Measurements from ENCODE around the gene GEMIN5.
"Not testable (repeated sequence)": the region's sequence is repeated elsewhere in the genome, so short reads cannot be mapped to it uniquely, and the experiment has no call there.

GEMIN5 gene

DNA sequence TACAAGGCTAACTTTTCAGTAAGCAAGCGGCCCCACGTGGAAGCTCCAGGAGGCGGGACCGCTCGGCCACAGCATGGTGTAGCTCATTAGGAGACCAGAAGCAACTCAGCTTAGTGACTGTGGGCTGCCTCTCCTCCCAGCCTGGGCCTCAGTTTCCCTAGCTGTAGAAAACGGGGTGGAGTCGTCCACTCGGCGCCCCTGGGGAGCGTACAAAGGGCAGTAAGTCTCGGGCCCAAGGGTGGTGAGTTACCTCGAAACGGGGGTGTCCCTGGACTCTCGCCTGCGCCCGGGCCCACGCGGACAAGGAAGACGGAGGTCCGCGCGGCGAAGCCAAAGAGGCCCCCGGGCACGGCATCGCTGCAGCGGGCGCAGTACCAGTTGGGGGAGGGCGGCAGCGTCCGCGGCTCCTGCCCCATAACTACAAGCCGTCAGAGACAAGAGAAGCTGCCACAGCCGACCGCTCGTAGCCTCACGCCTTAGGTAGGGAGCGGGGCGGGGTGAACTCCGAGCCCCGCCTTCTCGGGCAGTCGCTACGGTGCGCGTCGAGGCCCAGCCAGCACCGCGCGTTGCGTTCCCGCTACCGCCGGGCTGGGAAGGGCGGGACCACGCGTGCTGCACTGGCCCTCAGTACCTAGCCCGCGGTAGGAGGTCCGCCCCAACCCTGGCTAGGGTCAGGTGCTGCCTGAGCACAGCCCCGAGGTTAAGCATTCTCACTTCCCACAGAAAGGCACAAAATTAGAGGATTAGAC lies at the start of gene GEMIN5:
GEMIN5 (minus strand) TSS at position 494 of the 749 bp plus-strand sequence; CDS start at position 416, 78 bp downstream.
- DNase-seq = peak; percentile 78

- DNase-seq = no peak
These were observed 48.1 kb upstream of the GEMIN5 start for GRCh38 chr5:154986151-154986550.

GRCh38 chr5:154984946-154985516 lies 47.0 kb upstream of the GEMIN5 start:
- no peak for DNase-seq

DNA sequence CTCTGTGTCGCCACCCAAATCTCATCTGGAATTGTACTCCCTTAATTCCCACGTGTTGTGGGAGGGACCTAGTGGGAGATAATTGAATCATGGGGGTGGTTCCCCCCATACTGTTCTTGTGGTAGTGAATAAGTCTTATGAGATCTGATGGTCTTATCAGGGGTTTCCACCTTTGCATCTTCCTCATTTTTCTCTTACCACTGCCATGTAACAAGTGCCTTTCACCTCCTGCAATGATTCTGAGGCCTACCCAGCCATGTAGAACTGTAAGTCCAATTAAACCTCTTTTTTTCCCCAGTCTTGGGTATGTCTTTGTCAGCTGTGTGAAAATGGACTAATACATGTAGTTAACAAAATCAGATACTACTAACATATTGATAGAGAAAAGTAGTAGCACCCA lies 40.3 kb upstream of the GEMIN5 start:
- not testable (repeated sequence) for DNase-seq

DNA sequence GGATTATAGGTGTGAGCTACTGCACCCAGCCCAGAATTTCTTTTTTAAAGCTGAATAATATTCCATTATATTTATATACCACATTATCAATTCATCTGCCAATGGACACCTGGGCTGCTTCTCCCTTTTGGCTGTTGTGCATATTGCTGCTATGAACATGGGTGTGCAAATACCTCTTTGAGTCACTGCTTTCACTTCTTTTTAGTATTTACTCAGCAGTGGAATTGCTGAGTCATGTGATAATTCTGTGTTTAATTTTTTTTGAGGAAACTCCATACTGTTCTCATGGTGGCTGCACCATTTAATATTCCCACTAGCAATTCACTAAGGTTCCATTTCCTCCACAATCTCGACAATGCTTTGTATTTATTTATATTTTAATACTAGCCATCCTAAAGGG lies 39.4 kb upstream of the GEMIN5 start:
- DNase-seq = no peak

DNA sequence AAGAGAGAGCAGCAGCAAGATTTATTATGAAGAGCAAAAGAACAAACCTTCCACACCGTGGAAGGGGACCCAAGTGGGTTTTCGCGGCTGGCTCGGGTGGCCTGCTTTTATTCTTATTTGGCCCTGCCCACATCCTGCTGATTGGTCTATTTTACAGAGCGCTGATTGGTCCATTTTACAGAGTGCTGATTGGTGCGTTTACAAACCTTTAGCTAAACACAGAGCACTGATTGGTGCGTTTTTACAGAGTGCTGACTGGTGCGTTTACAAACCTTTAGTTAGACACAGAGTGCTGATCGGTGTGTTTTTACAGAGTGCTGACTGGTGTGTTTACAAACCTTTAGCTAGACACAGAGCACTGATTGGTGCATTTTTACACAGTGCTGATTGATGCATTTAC lies 38.1 kb upstream of the GEMIN5 start:
- not testable (repeated sequence) for DNase-seq

DNA sequence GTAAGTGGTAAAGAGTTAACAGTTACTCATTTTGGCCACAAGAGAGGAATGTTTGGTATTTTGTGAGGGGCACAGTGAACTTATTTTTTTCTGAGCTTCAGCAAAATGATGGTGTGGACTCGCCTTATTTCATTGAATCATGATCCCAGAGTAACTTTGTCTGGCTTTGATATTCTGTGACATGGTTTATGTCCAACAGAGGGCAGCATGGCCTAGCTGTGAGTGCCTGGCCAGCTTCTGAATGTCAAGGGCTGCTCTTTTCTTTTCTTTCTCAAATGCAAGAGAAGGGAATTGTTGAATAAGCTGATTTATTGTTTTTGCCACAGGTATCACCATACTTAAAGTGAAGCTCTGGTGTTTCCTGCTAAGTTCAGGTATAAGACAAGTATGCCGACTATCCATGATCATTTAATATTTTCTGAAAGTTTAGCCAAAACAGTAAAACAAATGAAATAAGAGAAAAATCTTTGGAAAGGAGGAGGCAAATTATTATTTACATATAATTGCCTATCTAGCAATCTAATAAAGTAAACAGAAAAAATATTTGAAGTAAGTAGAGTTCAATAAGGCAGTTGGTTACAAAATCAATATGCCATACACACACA lies 34.6 kb upstream of the GEMIN5 start:
- DNase-seq = no peak

- no peak for DNase-seq
These were observed 33.5 kb upstream of the GEMIN5 start for GRCh38 chr5:154971501-154971900.

DNA sequence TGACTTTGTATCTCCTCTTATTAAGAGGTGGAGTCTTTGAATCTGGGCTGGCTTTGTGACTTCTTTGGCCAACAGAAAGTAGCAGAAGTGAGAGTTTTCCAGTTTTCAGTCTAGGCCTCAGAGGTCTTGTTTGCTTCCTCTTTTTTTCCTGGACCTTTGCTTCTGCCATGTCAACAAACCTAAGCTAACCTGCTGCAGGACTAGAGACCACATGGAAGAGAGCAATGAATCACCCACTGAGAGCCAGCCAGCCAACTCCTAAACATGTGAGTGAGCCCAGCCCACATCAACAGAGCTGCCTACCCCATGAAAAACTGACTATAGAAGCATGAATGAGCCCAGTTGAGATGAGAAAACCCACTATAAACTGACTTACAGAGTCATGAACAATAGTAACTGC lies 32.7 kb upstream of the GEMIN5 start:
- DNase-seq = no peak

GRCh38 chr5:154968953-154969352 lies 30.9 kb upstream of the GEMIN5 start:
- DNase-seq = no peak

DNA sequence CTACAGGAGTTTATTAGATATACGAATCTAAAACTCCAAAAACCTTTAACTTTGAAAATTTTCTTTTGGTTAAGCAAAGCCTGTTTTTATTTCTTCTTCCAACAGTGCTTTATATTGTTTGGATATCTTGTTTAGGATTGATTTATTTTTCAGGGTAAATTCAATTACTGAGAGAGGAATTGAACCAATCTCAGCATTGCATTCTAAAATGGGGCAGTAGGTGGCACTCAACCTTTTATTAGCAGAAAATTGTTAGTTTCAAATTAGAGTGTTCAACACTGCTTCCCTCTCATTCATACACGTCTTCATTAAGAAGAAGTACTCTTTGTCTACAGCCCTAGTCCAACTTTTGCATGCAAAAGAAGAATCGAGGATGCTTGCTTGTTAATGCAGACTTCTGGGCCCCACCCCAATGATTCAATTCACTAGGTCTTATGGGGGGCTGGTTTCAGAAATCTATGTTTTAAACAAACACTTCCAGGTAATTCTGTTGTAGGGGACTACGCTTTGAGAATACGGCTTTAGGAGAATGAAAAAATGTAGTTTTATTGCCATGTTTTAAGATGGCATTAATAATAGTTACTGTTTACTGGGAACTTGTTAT lies 29.5 kb upstream of the GEMIN5 start:
- no peak for DNase-seq

- DNase-seq = no peak
These were observed 28.9 kb upstream of the GEMIN5 start for GRCh38 chr5:154966874-154967273.

DNA sequence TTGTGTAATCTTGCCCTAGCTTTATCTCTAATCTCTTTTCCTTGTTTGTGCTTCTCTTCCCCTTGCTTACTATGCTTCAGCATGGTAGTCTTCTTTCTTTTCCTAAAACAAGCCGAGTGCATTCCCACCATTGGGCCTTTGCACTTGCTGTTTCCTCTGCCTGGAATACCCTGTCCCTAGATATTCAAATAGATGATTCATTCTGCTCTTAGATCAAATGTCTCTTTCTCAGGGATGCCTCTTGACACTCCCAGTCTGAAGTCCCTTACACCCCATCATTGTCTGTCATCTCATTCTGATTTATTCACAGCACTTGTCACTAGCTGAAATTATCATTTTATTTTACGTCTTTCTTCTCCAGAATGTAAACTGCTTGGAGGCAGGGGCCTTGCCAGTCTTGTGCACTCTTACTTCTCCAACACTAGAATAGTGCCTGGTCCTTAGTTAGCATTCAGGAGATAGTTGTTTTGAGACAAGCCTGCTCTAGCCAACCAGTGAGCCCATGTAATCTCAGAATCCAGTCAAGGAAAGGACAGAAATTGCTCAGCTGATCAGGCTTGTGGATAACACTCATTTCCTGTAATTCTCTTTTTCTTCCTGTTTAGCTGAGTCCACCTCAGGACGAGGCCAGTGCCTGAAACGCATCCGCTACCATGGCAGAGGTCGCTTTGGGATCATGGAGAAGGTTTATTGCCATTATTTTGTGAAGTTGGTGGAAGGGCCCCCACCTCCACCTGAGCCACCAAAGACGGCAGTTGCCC lies 28.2 kb upstream of the GEMIN5 start:
- no peak for DNase-seq

DNA sequence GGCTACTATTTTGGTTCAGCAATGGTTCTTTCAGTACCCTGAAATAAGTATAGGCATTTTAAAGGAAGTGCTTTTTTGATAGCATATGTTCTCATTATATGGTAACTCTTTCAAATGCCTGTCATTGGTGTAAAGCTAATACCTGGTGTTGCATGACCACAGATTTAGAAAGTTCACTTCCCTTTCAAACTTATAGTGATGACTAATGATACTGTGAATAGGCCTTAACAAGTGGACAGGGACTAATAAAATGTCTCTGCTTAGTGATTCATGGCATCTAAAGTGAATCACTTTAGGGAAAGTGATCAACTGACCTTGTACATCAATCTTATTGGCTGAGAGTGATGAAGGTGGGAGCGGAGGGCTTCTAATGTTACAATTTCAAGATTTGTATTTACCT lies 24.5 kb upstream of the GEMIN5 start:
- DNase-seq = no peak

GRCh38 chr5:154956712-154957111 lies 18.7 kb upstream of the GEMIN5 start:
- DNase-seq = no peak

- DNase-seq = no peak
These were observed 11.8 kb upstream of the GEMIN5 start for GRCh38 chr5:154949781-154950180.

DNA sequence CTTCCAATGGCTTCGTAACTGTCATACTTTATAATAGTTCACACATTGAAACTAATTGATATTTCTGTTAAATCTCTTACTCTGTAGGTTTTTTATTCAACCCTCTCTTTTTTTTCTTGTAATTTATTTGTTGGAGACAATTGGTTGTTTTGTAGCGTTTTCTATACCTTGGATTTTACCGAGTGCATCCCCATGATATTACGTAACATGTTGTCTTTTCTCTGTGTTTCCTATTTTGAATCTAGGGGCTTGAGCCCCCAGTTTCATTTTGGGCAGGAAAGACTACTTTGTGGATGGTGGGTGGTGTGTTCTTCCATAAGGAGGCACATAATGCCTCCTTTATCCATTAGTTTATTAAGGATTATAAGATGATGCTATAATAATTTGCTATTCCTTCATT lies 10.3 kb upstream of the GEMIN5 start:
- DNase-seq = no peak

- DNase-seq = no peak
These were observed 9.8 kb upstream of the GEMIN5 start for GRCh38 chr5:154947778-154948177.

DNA sequence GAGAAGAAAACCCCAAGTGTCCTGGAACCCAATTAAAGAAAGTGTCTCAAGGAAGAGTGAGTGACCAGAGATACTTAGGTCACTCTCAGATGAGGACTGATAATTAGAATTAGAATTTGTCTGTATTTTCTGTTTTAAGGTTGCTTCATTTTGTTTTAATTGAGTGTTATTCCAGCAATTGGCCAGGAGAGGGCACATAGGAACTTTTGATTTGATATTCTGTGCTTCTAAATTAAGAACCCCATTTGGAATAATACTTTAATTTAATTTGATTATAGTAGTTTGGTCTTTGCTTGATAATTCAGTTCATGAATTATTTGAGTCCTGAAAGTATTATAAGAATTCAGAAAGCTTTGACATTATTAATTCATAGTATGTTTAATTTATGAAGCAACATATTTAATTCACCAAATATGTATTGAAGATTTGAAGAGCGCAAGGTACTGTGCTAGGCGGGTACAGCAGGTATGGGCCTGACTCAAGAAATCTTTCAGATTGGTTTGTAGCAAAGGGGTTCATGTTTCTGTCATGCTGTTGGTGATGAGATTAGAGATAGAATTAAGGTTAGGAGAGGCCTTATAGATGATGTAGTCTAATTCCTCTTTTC lies 7.8 kb upstream of the GEMIN5 start:
- DNase-seq = no peak

DNA sequence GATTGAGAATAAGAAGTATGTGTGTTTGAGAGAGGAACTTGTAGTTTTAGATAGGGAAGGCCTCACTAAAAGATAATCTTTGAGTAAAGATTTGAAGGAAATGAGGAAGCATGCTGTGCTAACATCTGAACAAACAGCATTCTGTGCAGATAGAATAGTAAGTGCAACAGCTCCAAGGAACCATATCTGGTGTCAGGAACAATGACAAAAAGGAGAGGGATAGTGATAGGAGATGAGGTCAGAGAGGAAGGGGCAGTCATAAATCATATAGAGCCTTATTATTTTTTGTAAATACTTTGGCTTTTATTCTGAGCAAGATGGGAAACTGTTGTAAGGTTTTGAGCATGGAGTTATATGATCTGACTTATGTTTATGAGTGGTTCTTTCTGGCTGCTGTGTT lies 6.7 kb upstream of the GEMIN5 start:
- DNase-seq = no peak

DNA sequence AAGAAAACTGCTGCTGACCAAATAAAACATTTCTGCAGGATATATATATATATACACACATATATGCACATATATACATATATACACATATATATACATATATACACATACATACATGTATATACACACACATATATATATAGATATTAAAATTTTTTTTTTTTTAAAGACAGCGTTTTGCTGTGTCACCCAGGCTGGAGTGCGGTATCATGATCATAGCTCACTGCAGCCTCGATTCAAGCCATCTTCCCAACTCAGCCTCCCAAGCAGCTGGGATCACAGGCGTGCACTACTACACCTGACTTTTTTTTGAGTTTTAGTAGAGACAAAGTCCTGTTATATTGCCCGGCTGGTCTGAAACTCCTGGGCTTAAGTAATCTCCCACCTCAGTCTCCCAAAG lies 5.5 kb upstream of the GEMIN5 start:
- no peak for DNase-seq

GRCh38 chr5:154940772-154941620 lies 3.0 kb upstream of the GEMIN5 start, which contains the start of gene MRPL22:
Gene MRPL22 (plus strand): TSS chr5:154941073. CDS start chr5:154941111, 38 bp downstream.
- DNase-seq = peak; percentile 94
